Kidney (tissue), 14 donors: ENCODE measurements around the gene CREB3L4. TPM values are rescaled to one million over a fixed set of nuclear protein-coding genes. Genes with fewer than 3 reads are reported as not detected.

ENCODE experiments used
- DNase-seq, 5 donors: peaks; one replicate each; pipeline ENCODE4 v3.0.0-alpha.2; 2013 to 2020
- FAIRE-seq: peaks from 2 replicates; lab custom pipeline; 2012; peaks lifted over from hg19 to GRCh38; lab: Jason Lieb, UNC
- H3K27ac ChIP-seq, 2 donors: one replicate each; pipeline ENCODE4 v1.7.0; 2013; ENCODE audit warnings: low read depth in 2 of 2, low read length in 2 of 2, inconsistent platforms in 1 of 2
- H3K27me3 ChIP-seq: one replicate; pipeline ENCODE4 v1.7.1; 2013; ENCODE audit warnings: low read length, inconsistent platforms; ENCODE audit not compliant: control insufficient read depth, insufficient read depth
- H3K36me3 ChIP-seq, 3 donors: one replicate each; pipeline versions ENCODE4 v1.7.0 to v1.7.1; 2013; ENCODE audit warnings: low read length in 3 of 3, control low read depth in 1 of 3, inconsistent platforms in 1 of 3; ENCODE audit not compliant: insufficient read depth in 3 of 3, control insufficient read depth in 2 of 3
- H3K4me1 ChIP-seq, 3 donors: one replicate each; pipeline versions ENCODE4 v1.7.0 to v1.7.1; 2013; ENCODE audit warnings: low read length in 3 of 3, inconsistent platforms in 1 of 3, low read depth in 1 of 3; ENCODE audit not compliant: control insufficient read depth in 2 of 3, insufficient read depth in 2 of 3
- H3K4me3 ChIP-seq, 3 donors: one replicate each; pipeline versions ENCODE4 v1.7.0 to v1.8.1; 2013; ENCODE audit warnings: low read length in 3 of 3, control low read depth in 1 of 3, inconsistent platforms in 1 of 3
- H3K9ac ChIP-seq, 3 donors: one replicate each; pipeline versions ENCODE4 v1.7.0 to v1.7.1; 2013; ENCODE audit warnings: low read length in 3 of 3, control low read depth in 1 of 3, inconsistent platforms in 1 of 3
- H3K9me3 ChIP-seq, 3 donors: one replicate each; pipeline versions ENCODE4 v1.7.0 to v1.7.1; 2013; ENCODE audit warnings: low read length in 3 of 3, control low read depth in 1 of 3, inconsistent platforms in 1 of 3; ENCODE audit not compliant: control insufficient read depth in 2 of 3, insufficient read depth in 1 of 3
- CTCF ChIP-seq: IDR thresholded peaks from 3 replicates; pipeline ENCODE4 v1.5.1; 2012; ENCODE audit warnings: mild to moderate bottlenecking, moderate library complexity, borderline replicate concordance; ENCODE audit not compliant: insufficient read depth; ENCODE audit errors: extremely low read depth
- intact Hi-C: fragments of 100-400 bp; cut with DNase I; formaldehyde crosslinking; loops from one replicate; pipeline ENCODE4 v1.11.1; 2022
- polyA plus RNA-seq: library from polyadenylated mRNA; stranded (reverse); fragments of 350-450 nt; fragmentation: Illumina TruSeq; extraction: RNeasy Lipid Tissue Mini Kit (QIAGEN cat#74804); gene quantifications from one replicate; pipeline ENCODE4 v1.2.3, GENCODE V29; 2014; ENCODE audit warnings: low read depth, low replicate concordance; ENCODE audit not compliant: insufficient read depth
- total RNA-seq: library from RNA; stranded (reverse); fragmentation: NEBNext Ultra II Directional; extraction: Animal tissue kit (Norgen Biotek cat#: 25700); gene quantifications from one replicate; pipeline ENCODE4 v1.2.1, GENCODE V29; 2021
- donor health status: control.
- donor health status: control.
- donor health status: control.
- donor health status: control.
- donor health status: control.
- donor health status: DM: yes; HTN: yes; CAD: no.
- donor health status: Normal renal cell carcinoma (clear cell type).

The CREB3L4 gene
- total and polyA plus RNA-seq, 2 donors from 2014 or later: 9.3 to 10.9 TPM

- FAIRE-seq: no peak
- no peak overlapping the region for H3K9ac ChIP-seq
- H3K27me3 ChIP-seq: no peaks in the 10 kb centered on the region
- intact Hi-C loops: no loop called here
- no peak overlapping the region for H3K27ac ChIP-seq
- H3K4me3 ChIP-seq: no peak overlapping the region
- TF ChIP-seq CTCF: no peak
- H3K4me1 ChIP-seq: no peaks in the 10 kb centered on the region
- H3K36me3 ChIP-seq: peaks cover 5 to 58% (median 34%) of the 10 kb centered on the region in 3 donors
- H3K9me3 ChIP-seq: no peaks in the 10 kb centered on the region
- DNase-seq: peak in 1 of 5 donors; percentile 64
These were observed 33.0 kb upstream of the CREB3L4 start for GRCh38 chr1:153934746-153935145.

- Histone ChIP-seq H3K9me3 (no peaks in the 10 kb centered on the region), H3K4me1 (no peaks in the 10 kb centered on the region), H3K9ac (no peak overlapping the region), H3K27ac (no peak overlapping the region), H3K27me3 (no peaks in the 10 kb centered on the region), H3K4me3 (no peak overlapping the region), H3K36me3 (peaks cover 5 to 56% (median 34%) of the 10 kb centered on the region in 3 donors)
- TF ChIP-seq CTCF: no peak
- intact Hi-C loops: no loop called here
- DNase-seq: peak in 1 of 5 donors; percentile 48
- FAIRE-seq: no peak
These were observed 31.5 kb upstream of the CREB3L4 start for GRCh38 chr1:153936011-153936802.

- Histone ChIP-seq H3K27ac (no peak overlapping the region), H3K36me3 (peaks cover 5 to 53% (median 31%) of the 10 kb centered on the region in 3 donors), H3K27me3 (no peaks in the 10 kb centered on the region), H3K9me3 (no peaks in the 10 kb centered on the region), H3K4me3 (no peak overlapping the region), H3K4me1 (no peaks in the 10 kb centered on the region), H3K9ac (no peak overlapping the region)
- intact Hi-C loops: no loop called here
- no peak for FAIRE-seq
- DNase-seq: peak in 1 of 5 donors; percentile 57
- TF ChIP-seq CTCF: no peak
These were observed 30.4 kb upstream of the CREB3L4 start for GRCh38 chr1:153937331-153937730.
